GM23338 (cell line): ENCODE data around the gene PNMA6A. TPM values are rescaled to one million over a fixed set of nuclear protein-coding genes. Genes with fewer than 3 reads are reported as not detected.

Experiments used
- ATAC-seq: fragments of 200-7000 bp; cut with Tn5 transposase; 3 replicates; pipeline ENCODE4 v1.9.1; 2020
- DNase-seq: peaks from one replicate; pipeline ENCODE4 v3.0.0-alpha.2; 2015; ENCODE audit warnings: low spot score
- H2AFZ ChIP-seq: fragments of 200-600 bp; sonication (generic); 2 replicates; pipeline ENCODE4 v1.8.0; 2016; ENCODE audit warnings: antibody characterized with exemption, mild to moderate bottlenecking, moderate library complexity
- H3F3A ChIP-seq: fragments of 200-600 bp; sonication (generic); replicated peaks from 2 replicates; pipeline ENCODE4 v1.8.0; 2017; ENCODE audit warnings: antibody characterized with exemption, mixed run types, low read depth
- H3K27ac ChIP-seq: fragments of 200-600 bp; sonication (generic); 2 replicates; pipeline ENCODE4 v1.6.1; 2016; ENCODE audit warnings: low read depth
- H3K27me3 ChIP-seq: fragments of 200-600 bp; sonication (generic); 2 replicates; pipeline ENCODE4 v1.8.0; 2016; ENCODE audit warnings: mild to moderate bottlenecking, mixed run types, moderate library complexity; ENCODE audit not compliant: insufficient read depth
- H3K36me3 ChIP-seq: fragments of 200-600 bp; sonication (generic); 2 replicates; pipeline ENCODE4 v1.8.0; 2016; ENCODE audit warnings: mild to moderate bottlenecking; ENCODE audit not compliant: insufficient read depth
- H3K4me1 ChIP-seq: fragments of 200-600 bp; sonication (generic); 2 replicates; pipeline ENCODE4 v1.8.0; 2016; ENCODE audit warnings: mild to moderate bottlenecking, moderate library complexity; ENCODE audit not compliant: insufficient read depth
- H3K4me2 ChIP-seq: fragments of 200-600 bp; sonication (generic); 2 replicates; pipeline ENCODE4 v1.7.1; 2017; ENCODE audit warnings: mixed run types
- H3K4me3 ChIP-seq: fragments of 200-600 bp; sonication (generic); 2 replicates; pipeline ENCODE4 v1.6.1; 2016; ENCODE audit warnings: mixed run types
- H3K79me2 ChIP-seq: fragments of 200-600 bp; sonication (generic); replicated peaks from 2 replicates; pipeline ENCODE4 v1.8.0; 2017; ENCODE audit warnings: mild to moderate bottlenecking; ENCODE audit not compliant: insufficient read depth
- H3K9me2 ChIP-seq: fragments of 200-600 bp; sonication (generic); 2 replicates; pipeline ENCODE4 v1.8.0; 2017; ENCODE audit not compliant: insufficient read depth
- H4K20me1 ChIP-seq: fragments of 200-600 bp; sonication (generic); replicated peaks from 2 replicates; pipeline ENCODE4 v1.8.0; 2017; ENCODE audit warnings: mild to moderate bottlenecking; ENCODE audit not compliant: insufficient read depth
- H3K27ac Mint-ChIP-seq: 2 replicates; pipeline ENCODE4 v1.8.0; 2020; ENCODE audit warnings: inconsistent platforms, mild to moderate bottlenecking, moderate library complexity, mixed read lengths
- H3K27me3 Mint-ChIP-seq: 3 replicates; pipeline ENCODE4 v1.8.0; 2022; ENCODE audit warnings: low read depth, mild to moderate bottlenecking, moderate library complexity, mixed read lengths, inconsistent platforms; ENCODE audit not compliant: insufficient read depth, poor library complexity
- H3K36me3 Mint-ChIP-seq: 3 replicates; pipeline ENCODE4 v1.8.0; 2021; ENCODE audit warnings: low read depth, mild to moderate bottlenecking, inconsistent platforms, moderate library complexity, mixed read lengths
- H3K4me1 Mint-ChIP-seq: 3 replicates; pipeline ENCODE4 v1.8.0; 2020; ENCODE audit warnings: mild to moderate bottlenecking, inconsistent platforms, mixed read lengths
- H3K4me3 Mint-ChIP-seq: 3 replicates; pipeline ENCODE4 v1.8.0; 2021; ENCODE audit warnings: moderate library complexity, mild to moderate bottlenecking, inconsistent platforms, mixed read lengths
- H3K9me3 Mint-ChIP-seq: 3 replicates; pipeline ENCODE4 v1.8.0; 2020; ENCODE audit warnings: moderate library complexity, mild to moderate bottlenecking, inconsistent platforms, mixed read lengths
- CREB1 ChIP-seq: fragments of 250-450 bp; sonication (Bioruptor Pico); IDR thresholded peaks from 2 replicates; pipeline ENCODE4 v1.5.0; 2020; ENCODE audit warnings: low read depth, mild to moderate bottlenecking, moderate library complexity
- EZH2 ChIP-seq: fragments of 200-600 bp; sonication (generic); IDR thresholded peaks from one replicate; pipeline ENCODE4 v1.8.0; 2017; ENCODE audit warnings: antibody characterized with exemption, mild to moderate bottlenecking, low read depth; ENCODE audit not compliant: unreplicated experiment
- EZH2phosphoT487 ChIP-seq: fragments of 200-600 bp; sonication (generic); IDR thresholded peaks from one replicate; pipeline ENCODE4 v1.8.1; 2018; ENCODE audit warnings: antibody characterized with exemption; ENCODE audit not compliant: unreplicated experiment
- JUNB ChIP-seq: IDR thresholded peaks from one replicate; pipeline ENCODE4 v1.6.1; 2016; ENCODE audit warnings: antibody characterized with exemption; ENCODE audit not compliant: unreplicated experiment
- NANOG ChIP-seq: IDR thresholded peaks from 2 replicates; pipeline ENCODE4 v1.6.1; 2016; ENCODE audit warnings: antibody characterized with exemption, borderline replicate concordance
- POLR2AphosphoS5 ChIP-seq: IDR thresholded peaks from 2 replicates; pipeline ENCODE4 v1.6.1; 2016; ENCODE audit warnings: antibody characterized with exemption, low read depth
- STAT1 ChIP-seq: IDR thresholded peaks from one replicate; pipeline ENCODE4 v1.6.1; 2016; ENCODE audit warnings: antibody characterized with exemption; ENCODE audit not compliant: unreplicated experiment
- ZNF114 ChIP-seq: fragments of 250-450 bp; sonication (Bioruptor Pico); IDR thresholded peaks from 2 replicates; pipeline ENCODE4 v1.5.0; 2020; ENCODE audit warnings: mild to moderate bottlenecking, moderate library complexity
- ZNF331 ChIP-seq: fragments of 250-450 bp; sonication (Bioruptor Pico); IDR thresholded peaks from 2 replicates; pipeline ENCODE4 v1.5.0; 2020; ENCODE audit warnings: low read depth, mild to moderate bottlenecking, moderate library complexity
- ZNF462 ChIP-seq: fragments of 250-450 bp; sonication (Bioruptor Pico); IDR thresholded peaks from 2 replicates; pipeline ENCODE4 v1.5.0; 2020; ENCODE audit warnings: mild to moderate bottlenecking, moderate library complexity
- polyA plus RNA-seq: library from polyadenylated mRNA; unstranded; fragments of >200 nt; fragmentation: Nextera tagmentation; extraction: Ambion mirVana; gene quantifications from 2 replicates; pipeline ENCODE4 v1.2.1, GENCODE V29; 2016
- total RNA-seq: library from RNA; depleted of rRNA; stranded (reverse); fragments of >200 nt; shearing (Covaris generic); gene quantifications from 2 replicates; pipeline ENCODE4 v1.2.3, GENCODE V29; 2014
- TF ChIP-seq, protein P1 (sequence below): IDR thresholded peaks from one replicate; pipeline ENCODE4 v1.6.1; 2018; ENCODE audit warnings: antibody characterized with exemption; ENCODE audit not compliant: unreplicated experiment

PNMA6A gene
- total and polyA plus RNA-seq, 2 experiments from 2014 or later: 2.4 to 7.1 TPM

DNA sequence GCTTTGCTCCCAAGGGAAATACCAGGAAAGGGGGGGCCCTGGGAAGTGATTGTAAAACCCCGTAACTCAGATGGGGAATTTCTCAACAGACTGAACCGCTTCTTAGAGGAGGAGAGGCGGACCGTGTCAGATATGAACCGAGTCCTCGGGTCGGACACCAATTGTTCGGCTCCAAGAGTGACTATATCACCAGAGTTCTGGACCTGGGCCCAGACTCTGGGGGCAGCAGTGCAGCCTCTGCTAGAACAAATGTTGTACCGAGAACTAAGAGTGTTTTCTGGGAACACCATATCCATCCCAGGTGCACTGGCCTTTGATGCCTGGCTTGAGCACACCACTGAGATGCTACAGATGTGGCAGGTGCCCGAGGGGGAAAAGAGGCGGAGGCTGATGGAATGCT lies 15.0 kb upstream of the PNMA6A start (continued):
- TF ChIP-seq ZNF462 (CRISPR knock-in tag) (no peak), POLR2AphosphoS5 (no peak), STAT1 (no peak)

DNA sequence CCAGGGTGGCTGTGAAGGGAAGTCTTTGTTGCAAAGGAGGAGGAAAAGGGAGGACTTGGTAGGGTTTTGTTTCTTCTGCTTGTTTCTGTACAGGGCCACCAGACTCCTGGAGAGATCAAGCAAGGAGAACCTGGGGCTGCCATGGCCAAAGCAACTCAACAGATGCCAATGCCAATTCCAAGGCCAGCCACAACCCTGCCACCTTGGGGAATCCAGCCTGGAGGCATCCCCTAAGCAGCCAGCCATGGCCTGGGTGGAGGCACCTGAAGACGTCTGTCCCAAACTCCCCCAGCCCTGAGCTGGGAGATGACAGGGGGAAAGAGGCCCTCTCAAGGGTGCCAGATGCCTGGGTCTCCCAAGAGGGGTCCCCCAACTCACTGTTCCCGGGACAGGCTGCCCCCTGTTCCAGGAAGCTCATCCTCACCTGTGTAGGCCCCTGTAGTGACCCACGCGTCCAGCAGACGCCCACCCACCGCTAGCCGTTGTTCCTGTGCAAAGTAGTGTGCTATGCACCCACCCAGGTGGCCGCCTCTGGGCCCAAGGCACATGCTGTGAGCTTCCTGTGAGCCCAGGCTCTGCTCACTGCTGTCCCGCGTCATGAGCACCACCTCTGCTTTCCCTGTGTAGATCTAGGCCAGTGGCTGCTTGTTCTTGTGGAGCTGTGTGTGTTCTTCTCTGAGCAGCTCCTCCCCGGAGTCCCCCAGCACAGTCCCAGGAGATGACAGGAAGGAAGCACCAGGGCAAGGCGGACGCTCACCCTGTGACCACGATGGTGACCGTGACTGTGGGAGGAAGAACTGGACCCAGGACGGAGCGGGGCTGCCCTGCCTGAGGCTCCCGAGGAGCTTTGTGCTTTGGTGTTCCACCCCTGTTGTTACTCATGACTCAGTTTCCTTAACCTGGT lies 12.8 kb upstream of the PNMA6A start:
- ATAC-seq (no peak), DNase-seq (no peak)
- Mint-ChIP-seq H3K4me1 (peaks cover 12% of the 10 kb centered on the region; the same call in 2 of the 3 replicates), H3K36me3 (peaks cover 2% of the 10 kb centered on the region; the same call in 1 of the 3 replicates), H3K27ac (no peak overlapping the region), H3K9me3 (no peaks in the 10 kb centered on the region; the same call in 1 of the 3 replicates), H3K4me3 (no peak overlapping the region), H3K27me3 (peaks cover 13% of the 10 kb centered on the region)
- peaks cover 6% of the 10 kb centered on the region; the same call in 1 of the 2 replicates for H3K4me1 ChIP-seq
- H3K4me2 ChIP-seq: no peak overlapping the region
- no peaks in the 10 kb centered on the region for H4K20me1 ChIP-seq
- H3F3A ChIP-seq: no peaks in the 10 kb centered on the region
- H2AFZ ChIP-seq: no peak overlapping the region
- H3K79me2 ChIP-seq: no peaks in the 10 kb centered on the region
- no peak overlapping the region for H3K4me3 ChIP-seq
- H3K27ac ChIP-seq: no peak overlapping the region
- TF ChIP-seq EZH2phosphoT487 (no peak), STAT1 (no peak), NANOG (no peak), JUNB (no peak), EZH2 (no peak), POLR2AphosphoS5 (no peak), ZNF114 (CRISPR knock-in tag) (no peak), ZNF331 (CRISPR knock-in tag) (no peak), CREB1 (CRISPR knock-in tag) (no peak)
- TF ChIP-seq, protein P1, sequence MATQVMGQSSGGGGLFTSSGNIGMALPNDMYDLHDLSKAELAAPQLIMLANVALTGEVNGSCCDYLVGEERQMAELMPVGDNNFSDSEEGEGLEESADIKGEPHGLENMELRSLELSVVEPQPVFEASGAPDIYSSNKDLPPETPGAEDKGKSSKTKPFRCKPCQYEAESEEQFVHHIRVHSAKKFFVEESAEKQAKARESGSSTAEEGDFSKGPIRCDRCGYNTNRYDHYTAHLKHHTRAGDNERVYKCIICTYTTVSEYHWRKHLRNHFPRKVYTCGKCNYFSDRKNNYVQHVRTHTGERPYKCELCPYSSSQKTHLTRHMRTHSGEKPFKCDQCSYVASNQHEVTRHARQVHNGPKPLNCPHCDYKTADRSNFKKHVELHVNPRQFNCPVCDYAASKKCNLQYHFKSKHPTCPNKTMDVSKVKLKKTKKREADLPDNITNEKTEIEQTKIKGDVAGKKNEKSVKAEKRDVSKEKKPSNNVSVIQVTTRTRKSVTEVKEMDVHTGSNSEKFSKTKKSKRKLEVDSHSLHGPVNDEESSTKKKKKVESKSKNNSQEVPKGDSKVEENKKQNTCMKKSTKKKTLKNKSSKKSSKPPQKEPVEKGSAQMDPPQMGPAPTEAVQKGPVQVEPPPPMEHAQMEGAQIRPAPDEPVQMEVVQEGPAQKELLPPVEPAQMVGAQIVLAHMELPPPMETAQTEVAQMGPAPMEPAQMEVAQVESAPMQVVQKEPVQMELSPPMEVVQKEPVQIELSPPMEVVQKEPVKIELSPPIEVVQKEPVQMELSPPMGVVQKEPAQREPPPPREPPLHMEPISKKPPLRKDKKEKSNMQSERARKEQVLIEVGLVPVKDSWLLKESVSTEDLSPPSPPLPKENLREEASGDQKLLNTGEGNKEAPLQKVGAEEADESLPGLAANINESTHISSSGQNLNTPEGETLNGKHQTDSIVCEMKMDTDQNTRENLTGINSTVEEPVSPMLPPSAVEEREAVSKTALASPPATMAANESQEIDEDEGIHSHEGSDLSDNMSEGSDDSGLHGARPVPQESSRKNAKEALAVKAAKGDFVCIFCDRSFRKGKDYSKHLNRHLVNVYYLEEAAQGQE: no peak
- no peaks in the 10 kb centered on the region for H3K9me2 ChIP-seq
- peaks cover 14% of the 10 kb centered on the region; the same call in 1 of the 2 replicates for H3K27me3 ChIP-seq
- H3K36me3 ChIP-seq: no peaks in the 10 kb centered on the region
